Testis (tissue), 2 donors: ENCODE data around the gene RYR1.

Experiments used
- POLR2A ChIP-seq: fragments of 450-650 bp; IDR thresholded peaks from one replicate; pipeline ENCODE4 v1.6.1; 2017; ENCODE audit warnings: antibody characterized with exemption, mild to moderate bottlenecking, moderate library complexity
- TF ChIP-seq, protein P1 (sequence below), 3 experiments: fragments of 450-650 bp in 2 of 3; fragments of 200-600 bp in 1 of 3; sonication (generic) in 1 of 3; IDR thresholded peaks; one replicate each; pipeline ENCODE4 v1.5.1; 2016 to 2019; ENCODE audit warnings: antibody characterized with exemption in 3 of 3, mild to moderate bottlenecking in 2 of 3, moderate library complexity in 1 of 3

DNA sequence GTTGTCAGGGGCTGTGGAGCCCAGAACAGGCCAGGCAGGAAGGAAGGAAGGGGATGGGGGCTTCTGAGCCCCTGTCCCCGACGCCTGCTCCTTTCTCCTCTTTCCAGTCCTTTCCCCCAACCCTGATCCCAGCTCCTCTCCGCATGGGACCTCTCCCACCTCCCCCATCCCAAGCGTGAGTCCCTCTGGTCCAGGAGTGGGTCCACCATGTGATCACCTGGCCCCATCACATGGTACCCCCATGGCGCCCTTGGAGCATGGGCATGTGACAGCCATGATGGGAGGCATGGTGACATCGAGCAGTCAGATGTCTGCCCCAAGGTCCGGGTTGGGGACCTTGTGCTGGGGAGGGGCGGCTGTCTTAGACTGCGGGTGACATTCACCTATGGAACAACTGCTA lies 9.2 kb downstream of the RYR1 start:
- TF ChIP-seq, protein P1, sequence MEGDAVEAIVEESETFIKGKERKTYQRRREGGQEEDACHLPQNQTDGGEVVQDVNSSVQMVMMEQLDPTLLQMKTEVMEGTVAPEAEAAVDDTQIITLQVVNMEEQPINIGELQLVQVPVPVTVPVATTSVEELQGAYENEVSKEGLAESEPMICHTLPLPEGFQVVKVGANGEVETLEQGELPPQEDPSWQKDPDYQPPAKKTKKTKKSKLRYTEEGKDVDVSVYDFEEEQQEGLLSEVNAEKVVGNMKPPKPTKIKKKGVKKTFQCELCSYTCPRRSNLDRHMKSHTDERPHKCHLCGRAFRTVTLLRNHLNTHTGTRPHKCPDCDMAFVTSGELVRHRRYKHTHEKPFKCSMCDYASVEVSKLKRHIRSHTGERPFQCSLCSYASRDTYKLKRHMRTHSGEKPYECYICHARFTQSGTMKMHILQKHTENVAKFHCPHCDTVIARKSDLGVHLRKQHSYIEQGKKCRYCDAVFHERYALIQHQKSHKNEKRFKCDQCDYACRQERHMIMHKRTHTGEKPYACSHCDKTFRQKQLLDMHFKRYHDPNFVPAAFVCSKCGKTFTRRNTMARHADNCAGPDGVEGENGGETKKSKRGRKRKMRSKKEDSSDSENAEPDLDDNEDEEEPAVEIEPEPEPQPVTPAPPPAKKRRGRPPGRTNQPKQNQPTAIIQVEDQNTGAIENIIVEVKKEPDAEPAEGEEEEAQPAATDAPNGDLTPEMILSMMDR (IDR thresholded peaks at IDR 0.05), result no peak
- no peak for TF ChIP-seq POLR2A
